Measurements from ENCODE around the gene ZNF804B.

The ZNF804B gene

GRCh38 chr7:89133819-89134218 lies 374.3 kb downstream of the ZNF804B start:
- no peak for DNase-seq (ENCODE audit: low spot score)
- in situ Hi-C loops (cut with MboI; ENCODE audit: low pct_unique_long_range_greater_than_20kb, low sequenced_read_pairs, unreplicated experiment) = no loop called here
- TF ChIP-seq CTCF (IDR thresholded peaks at IDR 0.05; ENCODE audit: extremely low read depth, insufficient read depth, missing control alignments) = no peak

GRCh38 chr7:89145801-89146200 lies 386.3 kb downstream of the ZNF804B start:
- in situ Hi-C loops (cut with MboI; ENCODE audit: low pct_unique_long_range_greater_than_20kb, low sequenced_read_pairs, unreplicated experiment) = no loop called here
- DNase-seq (ENCODE audit: low spot score) = no peak
- TF ChIP-seq CTCF (IDR thresholded peaks at IDR 0.05; ENCODE audit: extremely low read depth, insufficient read depth, missing control alignments) = no peak

- in situ Hi-C loops (cut with MboI; ENCODE audit: low pct_unique_long_range_greater_than_20kb, low sequenced_read_pairs, unreplicated experiment) = no loop called here
- no peak for DNase-seq (ENCODE audit: low spot score)
- TF ChIP-seq CTCF (IDR thresholded peaks at IDR 0.05; ENCODE audit: extremely low read depth, insufficient read depth, missing control alignments) = no peak
Observed at GRCh38 chr7:89160107-89160506, 400.6 kb downstream of the ZNF804B start.

GRCh38 chr7:89165421-89165820 lies 405.9 kb downstream of the ZNF804B start:
- no peak for DNase-seq (ENCODE audit: low spot score)
- in situ Hi-C loops (cut with MboI; ENCODE audit: low pct_unique_long_range_greater_than_20kb, low sequenced_read_pairs, unreplicated experiment) = no loop called here
- no peak for TF ChIP-seq CTCF (IDR thresholded peaks at IDR 0.05; ENCODE audit: extremely low read depth, insufficient read depth, missing control alignments)

- TF ChIP-seq CTCF (IDR thresholded peaks at IDR 0.05; ENCODE audit: extremely low read depth, insufficient read depth, missing control alignments) = no peak
- DNase-seq (ENCODE audit: low spot score) = no peak
- in situ Hi-C loops (cut with MboI; ENCODE audit: low pct_unique_long_range_greater_than_20kb, low sequenced_read_pairs, unreplicated experiment) = no loop called here
Observed at GRCh38 chr7:89170628-89171027, 411.1 kb downstream of the ZNF804B start.

- in situ Hi-C loops (cut with MboI; ENCODE audit: low pct_unique_long_range_greater_than_20kb, low sequenced_read_pairs, unreplicated experiment) = no loop called here
- no peak for TF ChIP-seq CTCF (IDR thresholded peaks at IDR 0.05; ENCODE audit: extremely low read depth, insufficient read depth, missing control alignments)
- no peak for DNase-seq (ENCODE audit: low spot score)
Observed at GRCh38 chr7:89182116-89182515, 422.6 kb downstream of the ZNF804B start.

GRCh38 chr7:89183712-89184111 lies 424.2 kb downstream of the ZNF804B start:
- in situ Hi-C loops (cut with MboI; ENCODE audit: low pct_unique_long_range_greater_than_20kb, low sequenced_read_pairs, unreplicated experiment) = no loop called here

More at GRCh38 chr7:89183712-89184111, 424.2 kb downstream of the ZNF804B start:
- no peak for DNase-seq (ENCODE audit: low spot score)
- no peak for TF ChIP-seq CTCF (IDR thresholded peaks at IDR 0.05; ENCODE audit: extremely low read depth, insufficient read depth, missing control alignments)

All from GM13977 (cell line).